ENCODE data around the gene COPS4. TPM values are rescaled to one million over a fixed set of nuclear protein-coding genes. Genes with fewer than 3 reads are reported as not detected.
"Not testable (repeated sequence)": the region's sequence is repeated elsewhere in the genome, so short reads cannot be mapped to it uniquely, and the experiment has no call there.

Gene COPS4
- total RNA-seq, 1 experiment from 2014 or later = 66.7 TPM

DNA sequence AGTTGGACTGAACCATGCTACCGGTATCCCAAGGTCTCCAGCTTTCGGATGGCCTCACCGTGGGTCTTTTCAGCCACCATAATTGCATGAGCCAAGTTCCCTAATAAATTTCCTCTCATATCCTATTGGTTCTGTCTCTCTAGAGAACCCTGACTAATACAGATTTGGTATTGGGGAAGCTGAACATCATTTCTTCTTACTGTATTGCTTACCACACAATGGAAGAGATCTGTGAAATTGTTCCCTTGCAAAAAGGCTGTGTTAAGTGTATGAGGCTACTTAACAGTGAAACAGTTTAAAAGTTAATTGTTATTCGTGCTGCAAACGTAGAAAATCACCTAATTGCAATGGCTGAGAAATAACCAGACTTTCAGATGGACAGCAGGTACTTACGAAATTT lies 45.6 kb downstream of the COPS4 start:
- DNase-seq (ENCODE audit: low read depth) = no peak

DNA sequence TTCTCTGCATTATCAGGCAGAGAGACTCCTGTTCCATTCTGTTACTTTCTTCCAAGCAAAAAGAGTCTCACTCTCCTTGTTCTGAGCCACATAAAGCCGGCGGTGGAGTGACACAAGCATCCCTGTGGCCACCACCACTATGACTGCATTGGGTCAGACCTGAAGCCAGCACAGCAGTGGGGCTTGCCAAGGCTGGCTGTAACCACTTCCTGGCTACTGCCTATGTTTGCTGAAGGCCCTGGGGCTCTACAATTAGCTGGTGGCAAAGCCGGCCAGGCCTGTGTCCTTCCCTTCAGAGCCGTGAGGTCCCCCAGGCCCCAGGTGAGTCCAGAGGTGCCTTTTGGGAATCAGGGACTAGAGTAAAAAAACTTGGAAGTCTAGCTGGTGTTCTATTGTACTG lies 47.8 kb downstream of the COPS4 start:
- DNase-seq (ENCODE audit: low read depth) = peak; percentile 69

DNA sequence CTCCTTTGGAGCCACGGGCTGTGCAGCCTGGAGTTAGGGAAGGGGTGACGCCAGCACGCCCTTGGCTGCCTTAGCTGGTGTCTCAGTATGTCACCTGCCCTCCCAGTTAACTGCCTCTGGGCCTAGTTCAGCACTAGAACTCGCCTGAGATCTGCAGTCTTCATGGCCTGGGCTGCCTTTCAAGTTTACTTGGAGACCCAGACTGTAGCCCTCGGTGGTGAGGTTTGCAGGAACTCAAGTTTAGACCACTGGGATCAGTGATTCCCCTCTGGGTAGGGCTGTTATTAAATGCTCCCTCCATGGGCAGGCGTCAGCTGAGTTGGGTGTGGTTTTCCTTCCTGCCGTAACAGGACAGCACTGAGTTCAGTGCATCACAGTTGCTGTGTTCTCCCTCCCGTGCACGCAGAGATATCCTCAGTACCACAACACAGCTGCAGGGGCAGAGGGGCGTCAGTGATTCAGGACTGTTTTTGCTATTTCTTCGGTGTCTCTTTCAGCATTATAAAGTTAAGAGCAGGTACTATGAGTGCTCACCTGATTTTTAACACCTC lies 49.0 kb downstream of the COPS4 start:
- DNase-seq (ENCODE audit: low read depth) = no peak

DNA sequence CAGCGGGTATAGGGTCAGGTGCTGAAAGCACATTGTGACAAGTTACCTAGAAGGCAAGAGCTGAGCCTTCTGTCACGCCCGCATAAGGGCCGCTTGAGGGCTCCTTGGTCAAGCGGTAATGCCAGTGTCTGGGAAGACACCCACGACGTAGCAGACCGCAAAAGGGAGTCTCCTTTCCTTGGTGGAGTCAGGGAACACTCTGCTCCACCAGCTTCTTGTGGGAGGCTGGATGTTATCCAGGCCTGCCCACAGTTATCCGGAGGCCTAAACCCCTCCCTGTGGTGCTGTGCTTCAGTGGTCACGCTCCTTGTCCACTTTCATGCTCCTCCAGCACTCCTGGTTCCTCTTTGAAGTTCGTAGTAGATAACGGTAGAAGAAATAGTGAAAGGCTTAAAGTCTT lies 50.0 kb downstream of the COPS4 start:
- not testable (repeated sequence) for DNase-seq (ENCODE audit: low read depth)

DNA sequence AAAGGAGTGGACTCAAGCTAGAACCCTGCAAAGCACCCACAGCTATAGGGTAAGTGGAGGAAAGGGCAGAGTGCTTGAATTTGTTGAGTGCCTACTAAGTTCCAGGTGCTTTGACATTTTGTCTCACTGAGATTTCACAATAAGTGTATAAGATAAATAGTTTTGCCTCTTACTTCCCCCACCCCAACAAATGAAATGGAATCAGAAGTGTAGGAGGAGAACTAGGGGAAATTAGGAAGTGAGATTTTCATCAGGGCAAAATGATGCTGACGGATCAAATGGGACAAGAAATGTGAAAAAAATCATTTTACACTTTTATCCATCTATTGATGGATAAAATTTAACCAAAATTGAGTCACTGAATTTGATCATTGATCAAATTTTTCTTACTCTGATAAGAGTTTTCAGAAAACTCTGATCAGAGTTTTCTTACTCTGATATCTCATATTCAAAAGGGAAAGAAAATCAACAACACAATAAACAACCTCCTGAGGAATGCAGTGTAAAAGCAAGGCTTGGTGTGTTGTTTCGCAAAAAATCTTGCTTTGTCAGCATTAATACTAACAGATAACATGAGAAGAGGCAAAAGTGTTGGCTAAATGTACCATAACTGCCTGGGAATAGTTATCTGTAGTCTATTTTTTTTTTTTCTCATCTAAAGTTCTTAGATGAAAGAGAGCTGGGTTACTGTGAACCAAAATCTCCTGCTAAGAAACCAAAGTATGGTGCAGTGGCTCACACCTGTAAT lies 54.6 kb downstream of the COPS4 start:
- DNase-seq (ENCODE audit: low read depth) = no peak

DNA sequence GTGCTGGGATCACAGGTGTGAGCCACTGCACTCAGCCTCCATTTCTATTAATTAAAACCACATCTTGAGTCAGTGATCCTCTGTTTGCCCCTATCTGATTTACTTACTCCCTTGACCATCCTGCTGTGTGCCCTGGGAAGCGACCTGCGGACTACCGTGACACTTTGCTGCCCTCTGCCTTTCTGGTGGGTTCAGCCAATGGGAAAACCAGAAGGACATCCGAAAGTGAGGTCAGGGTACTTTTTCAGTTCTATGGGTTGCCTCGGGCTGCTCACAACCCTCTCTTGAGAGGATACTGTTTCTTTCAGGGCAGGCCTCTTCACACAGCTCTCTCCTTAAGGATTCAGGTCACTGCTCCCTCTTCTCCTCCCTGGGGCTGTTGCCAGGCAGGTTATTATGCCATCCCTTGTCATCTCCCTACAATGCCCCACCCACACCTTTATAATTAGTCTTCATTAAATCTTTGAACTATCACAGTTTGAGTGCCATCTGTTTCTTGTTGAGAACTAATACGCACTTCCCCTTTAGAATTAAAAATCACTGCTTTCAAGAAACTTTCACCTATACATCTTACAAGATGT lies 58.2 kb downstream of the COPS4 start:
- no peak for DNase-seq (ENCODE audit: low read depth)

DNA sequence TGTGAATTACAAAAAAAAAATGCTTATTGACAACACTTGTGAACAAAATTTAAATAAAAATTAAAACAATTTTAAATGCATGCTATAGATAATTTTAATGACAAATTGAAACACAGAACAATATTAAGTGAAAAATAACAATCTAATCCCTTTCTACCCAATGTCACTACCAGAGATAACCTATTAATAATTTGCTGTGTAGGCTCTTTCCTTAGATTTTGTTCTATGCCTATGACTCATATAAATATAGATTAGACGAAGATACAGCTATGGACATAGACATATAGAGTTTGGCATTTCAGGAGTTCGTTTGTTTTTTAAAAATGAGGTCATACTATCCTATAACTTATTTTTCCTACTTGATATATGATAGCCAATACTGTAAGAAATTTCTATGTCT lies 61.4 kb downstream of the COPS4 start:
- no peak for DNase-seq (ENCODE audit: low read depth)

DNA sequence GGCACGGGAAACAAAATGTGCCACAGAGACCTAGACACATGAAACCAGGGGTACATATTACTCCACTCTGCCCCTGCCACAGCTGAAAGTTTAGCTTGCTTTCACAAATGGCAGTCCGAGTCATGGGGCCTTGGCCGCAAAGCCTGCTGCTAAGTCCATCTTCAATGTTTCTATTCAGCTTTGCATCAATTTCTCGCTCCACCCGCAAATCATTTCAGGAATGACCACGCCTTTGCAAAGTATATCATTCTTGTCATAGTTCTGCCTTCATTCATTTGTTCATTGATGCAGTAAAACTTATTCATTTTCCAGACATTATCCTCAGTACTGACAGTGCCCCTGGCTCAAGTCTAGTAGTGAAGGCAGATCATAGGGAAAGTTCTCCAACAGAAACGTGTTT lies 70.0 kb downstream of the COPS4 start:
- no peak for DNase-seq (ENCODE audit: low read depth)

DNA sequence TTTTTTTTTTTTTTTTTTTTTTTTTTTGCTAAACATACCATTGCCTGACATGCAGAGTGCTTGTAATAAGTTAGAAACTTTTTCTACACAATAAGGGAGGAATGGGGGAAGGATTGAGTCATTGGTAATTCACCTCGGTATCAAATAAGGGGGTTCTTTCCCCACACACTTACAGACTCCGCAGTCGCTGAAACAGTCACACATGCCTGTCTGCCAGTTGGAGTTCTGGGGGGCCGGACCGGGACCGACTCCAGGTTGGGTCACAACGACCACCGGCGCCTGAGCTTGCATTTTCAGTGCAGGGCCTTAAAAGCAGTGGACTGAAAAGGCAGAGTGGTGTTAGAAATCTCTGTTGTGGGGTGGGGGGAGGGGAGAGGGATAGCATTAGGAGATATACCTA lies 72.6 kb downstream of the COPS4 start:
- no peak for DNase-seq (ENCODE audit: low read depth)

DNA sequence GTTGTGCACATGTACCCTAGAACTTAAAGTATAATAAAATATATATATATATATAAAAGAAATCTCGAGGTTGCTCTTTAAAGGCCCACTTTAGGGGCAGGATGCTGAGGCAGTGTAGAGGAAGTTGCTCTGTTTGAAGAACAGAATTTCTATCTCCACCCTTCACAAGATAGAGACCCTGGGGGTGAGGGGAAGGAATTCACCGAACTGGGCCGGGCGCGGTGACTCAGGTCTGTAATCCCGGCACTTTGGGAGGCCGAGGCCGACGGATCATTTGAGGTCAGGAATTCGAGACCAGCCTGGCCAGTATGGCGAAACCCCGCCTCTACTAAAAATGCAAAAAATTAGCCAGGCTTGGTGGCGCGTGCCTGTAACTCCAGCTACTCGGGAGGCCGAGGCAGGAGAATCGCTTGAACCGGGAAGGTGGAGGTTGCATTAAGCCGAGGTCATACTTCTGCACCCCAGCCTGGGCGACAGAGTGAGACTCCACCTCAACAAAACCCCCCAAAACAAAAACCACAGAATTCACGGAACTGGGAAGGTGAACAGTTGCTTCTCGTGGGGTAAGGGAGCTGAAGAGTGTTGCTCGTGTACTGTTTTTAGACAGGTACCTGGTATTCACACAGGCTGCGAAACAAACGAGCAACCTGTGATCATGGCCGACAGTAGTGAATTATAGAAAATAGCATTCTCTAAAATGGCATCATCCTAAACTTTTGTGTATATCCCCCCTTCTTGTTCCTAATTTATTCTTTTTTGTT lies 73.3 kb downstream of the COPS4 start:
- DNase-seq (ENCODE audit: low read depth) = no peak

DNA sequence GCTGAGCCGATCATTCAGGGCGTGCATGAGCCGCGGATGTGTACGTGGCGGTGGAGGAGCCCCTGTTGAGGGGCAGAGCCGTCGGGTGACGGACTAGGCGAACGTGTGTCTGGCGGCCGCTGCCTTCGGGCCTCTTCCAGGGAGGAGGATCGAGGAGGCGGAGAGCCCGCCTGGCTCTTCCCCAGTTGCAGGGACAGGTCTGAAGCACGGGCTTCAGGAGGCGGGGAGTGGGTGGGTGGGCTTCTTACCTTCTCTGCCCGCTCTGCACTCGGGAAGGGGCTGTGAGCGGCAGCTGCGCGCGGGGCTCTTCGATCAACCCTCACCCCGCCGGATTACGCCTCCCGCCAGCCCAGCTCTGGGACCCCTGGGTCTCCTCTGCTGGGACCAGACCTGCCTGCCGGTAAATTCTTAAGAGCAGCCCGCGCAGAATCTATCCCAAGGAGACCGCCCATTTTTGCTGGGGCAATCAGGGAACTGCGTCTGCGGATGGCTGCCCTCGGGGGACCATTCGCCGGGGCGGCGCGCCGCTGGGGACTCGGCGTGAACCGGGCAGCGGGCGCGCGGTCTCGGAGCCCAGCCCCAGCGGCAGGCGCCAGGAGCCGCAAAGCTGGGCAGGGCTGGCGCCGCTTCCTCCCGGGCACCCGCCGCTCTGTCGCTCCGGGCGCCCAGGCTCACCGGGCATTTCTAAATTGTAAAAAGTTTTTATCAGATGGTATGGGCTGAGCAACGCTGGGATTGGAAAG lies 74.7 kb downstream of the COPS4 start:
- DNase-seq (ENCODE audit: low read depth) = no peak

DNA sequence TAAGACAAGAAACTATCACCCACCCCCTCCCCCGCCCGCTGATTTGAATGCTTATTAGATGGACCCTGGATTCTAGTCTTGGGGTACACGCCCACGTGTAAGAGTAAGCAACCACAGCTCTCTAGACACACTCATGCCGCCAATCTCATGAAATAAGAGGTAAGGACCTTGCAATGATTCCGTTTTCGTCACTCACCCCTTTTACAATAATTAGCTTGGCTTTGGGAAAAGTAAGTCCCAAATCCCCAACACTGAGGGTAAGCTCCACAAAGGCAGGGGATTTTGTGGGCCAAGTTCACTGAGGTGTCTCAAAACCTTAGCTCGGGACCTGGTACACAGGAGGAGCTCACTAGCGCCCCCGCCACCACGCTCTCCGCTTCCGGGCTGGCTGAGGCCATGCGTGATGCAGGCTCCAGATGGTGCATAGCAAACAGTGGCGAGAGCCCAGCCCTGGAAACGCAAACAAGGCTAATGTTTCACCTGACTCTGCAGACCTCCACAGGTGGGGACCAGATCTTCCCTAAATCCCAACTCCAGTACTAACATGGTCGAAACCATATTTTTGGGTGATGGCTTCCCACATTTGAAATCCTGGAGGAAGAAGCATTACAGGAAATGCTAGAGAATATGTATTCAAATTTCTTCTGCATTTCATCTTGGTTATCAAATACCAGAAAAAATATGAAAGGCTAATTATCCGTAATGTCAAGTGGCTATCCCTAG lies 75.4 kb downstream of the COPS4 start:
- DNase-seq (ENCODE audit: low read depth) = peak; percentile 52

DNA sequence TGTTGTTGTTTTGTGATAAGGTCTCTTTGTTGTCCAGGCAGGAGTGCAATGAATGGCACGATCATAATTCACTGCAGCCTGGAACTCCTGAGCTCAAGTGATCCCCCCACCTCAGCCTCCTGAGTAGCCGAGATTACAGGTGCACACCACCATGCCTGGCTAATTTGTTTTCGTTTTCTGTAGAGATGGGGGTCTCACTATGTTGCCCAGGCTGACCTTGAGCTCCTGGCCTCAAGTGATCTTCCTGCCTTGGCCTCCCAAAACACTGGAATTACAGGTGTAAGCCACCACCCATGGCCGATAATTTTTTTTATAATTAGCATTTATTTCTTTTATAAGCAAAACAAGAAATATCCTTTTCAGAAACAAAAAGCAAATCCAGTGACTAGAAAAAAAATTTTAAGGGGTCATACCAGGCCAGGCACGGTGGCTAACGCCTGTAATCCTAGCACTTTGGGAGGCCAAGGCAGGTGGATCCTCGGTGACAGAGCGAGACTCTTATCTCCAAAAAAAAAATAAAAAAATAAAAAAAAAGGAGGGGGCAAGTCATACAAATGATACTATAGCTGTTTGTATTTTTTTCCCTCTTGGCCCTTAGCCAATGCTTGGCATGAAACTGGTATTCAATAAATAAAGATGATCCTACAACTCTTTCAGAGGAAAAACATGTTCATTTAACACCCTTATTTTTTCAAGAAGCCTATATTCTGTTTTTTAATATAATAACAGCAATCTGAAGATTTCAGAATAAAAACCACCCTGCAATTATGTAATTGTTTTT lies 76.2 kb downstream of the COPS4 start:
- no peak for DNase-seq (ENCODE audit: low read depth)

DNA sequence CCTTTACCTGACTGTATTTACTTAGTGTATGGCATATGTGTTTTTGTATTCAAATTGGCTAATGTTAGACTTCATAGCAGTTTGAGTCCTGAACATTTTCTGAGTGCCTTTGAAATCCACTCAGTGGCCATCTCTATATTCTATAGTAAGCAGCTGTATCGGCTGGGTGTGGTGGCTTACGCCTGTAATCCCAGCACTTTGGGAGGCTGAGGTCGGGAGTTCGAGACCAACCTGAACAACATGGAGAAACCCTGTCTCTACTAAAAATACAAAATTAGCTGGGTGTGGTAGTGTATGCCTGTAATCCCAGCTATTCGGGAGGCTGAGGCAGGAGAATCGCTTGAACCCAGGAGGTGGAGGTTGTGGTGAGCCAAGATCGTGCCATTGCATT lies 76.8 kb downstream of the COPS4 start:
- DNase-seq (ENCODE audit: low read depth) = not testable (repeated sequence)

DNA sequence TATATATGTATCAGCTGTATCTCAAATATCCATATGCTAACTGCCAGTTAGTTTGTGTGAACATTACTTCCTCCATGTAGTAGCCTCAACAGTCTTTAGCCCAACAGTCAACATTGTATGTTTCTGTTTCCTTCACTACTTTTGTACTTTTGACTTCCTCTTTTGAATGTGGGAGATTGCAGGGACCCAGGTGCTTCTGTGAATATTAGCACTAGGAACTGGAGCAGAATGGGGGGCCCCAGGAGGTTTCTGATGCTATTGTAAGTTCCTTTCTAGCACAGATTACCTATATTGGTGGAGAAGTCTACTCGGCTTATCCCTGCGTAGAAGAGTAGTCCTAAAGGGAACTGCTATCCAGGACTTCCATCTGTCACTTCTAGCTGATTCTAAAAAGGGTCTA lies 77.2 kb downstream of the COPS4 start:
- no peak for DNase-seq (ENCODE audit: low read depth)

DNA sequence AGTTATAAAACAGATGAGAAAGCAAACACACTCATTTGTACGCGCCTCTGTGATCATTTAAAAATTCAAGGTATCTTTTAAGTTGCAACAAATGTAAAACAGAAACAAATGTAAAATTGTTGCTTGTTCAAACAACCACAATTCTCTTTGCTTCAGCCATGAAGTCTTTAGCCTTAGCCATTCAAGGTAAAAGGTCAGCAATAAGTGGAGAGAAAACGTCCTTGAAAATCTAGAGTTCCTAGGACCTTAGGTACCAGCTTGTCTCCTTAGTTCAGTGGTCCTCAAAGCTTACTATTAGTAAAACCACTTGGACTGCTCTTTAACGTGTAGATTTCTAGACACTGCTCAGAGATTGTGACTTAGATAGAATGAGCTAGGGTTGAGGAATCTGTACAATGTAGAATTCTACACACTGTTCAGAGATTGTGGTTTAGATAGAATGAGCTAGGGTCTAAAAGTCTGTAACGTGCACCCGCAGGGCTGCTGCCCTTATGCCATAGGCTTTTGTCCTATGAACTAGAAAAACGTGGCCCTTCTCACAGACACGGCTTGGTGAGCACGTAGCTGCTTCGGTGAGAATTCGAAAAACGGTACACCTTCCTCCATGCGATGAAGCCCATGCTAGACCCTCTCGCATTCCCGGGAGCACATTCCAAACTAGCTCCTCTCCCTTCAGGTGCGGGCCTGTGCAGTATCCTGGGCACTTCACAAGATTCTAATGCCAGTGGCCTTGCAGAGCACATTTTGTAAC lies 77.9 kb downstream of the COPS4 start:
- DNase-seq (ENCODE audit: low read depth) = no peak

DNA sequence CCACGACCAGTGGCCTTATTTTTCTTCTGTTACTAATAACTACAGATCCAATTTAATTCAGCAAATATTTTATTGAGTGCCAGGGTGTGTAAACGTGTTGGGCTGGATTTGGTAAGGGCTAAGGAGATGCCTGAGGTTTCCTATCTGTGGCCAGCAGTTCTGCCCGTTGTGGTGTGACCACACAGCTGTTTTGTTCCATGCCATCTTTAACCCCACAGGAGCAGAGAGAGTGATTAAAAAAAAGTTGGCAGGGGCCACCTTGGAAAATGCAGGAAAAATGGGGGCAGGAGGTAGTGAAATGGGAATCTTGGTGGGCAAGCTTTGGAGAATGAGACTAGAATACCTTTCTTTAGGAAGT lies 78.4 kb downstream of the COPS4 start:
- no peak for DNase-seq (ENCODE audit: low read depth)

DNA sequence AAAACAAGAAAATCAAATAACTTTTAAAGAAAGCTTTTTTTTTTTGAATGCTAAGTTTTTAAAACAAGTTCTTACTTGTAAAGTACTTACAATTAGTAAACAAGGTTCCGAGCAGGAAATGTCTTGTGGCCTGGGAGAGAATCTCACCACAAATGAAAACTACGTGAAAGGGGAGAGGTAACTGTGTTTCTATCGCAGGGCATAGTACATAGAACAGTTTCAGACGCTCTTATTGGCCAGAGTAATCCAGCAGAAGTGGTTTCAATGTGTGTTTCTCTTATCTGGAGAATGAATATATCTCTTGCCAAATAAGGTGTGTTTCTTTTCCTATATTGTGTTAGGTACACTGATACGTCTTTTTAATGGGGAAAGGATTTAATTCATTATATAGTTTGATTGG lies 79.6 kb downstream of the COPS4 start, which contains the start of gene PLAC8:
PLAC8 (minus strand) TSS at position 154 of the 400 bp plus-strand sequence. CDS start 6,808 bp downstream, outside the sequence.
- DNase-seq (ENCODE audit: low read depth) = no peak

DNA sequence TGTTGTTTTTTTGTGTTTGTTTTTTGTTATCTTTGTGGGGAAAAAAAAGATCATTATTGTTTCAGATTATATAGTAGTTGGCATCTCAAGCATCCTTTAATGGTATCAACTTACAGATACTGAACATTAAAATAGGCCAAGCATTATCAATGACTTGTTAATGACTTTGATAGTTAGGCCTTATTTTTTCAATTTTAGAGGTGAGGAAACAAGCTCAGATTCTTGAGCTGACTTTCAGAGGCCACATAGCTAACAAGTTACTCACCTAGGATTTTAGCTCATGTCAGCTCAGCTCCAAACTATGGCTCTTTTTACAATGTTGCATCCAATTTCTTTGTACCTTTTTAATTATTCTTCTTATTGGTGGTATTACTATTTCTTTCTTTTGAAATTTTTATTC lies 80.0 kb downstream of the COPS4 start:
- DNase-seq (ENCODE audit: low read depth) = peak; percentile 25

Measured in HT1080 (cell line).